Peyer's patch (tissue), 4 donors: ENCODE results near the gene STUM. TPM values are rescaled to one million over a fixed set of nuclear protein-coding genes. Genes with fewer than 3 reads are reported as not detected.

Experiments used
- DNase-seq, 3 donors: peaks; one replicate each; pipeline ENCODE4 v3.0.0-alpha.2; 2017 to 2019
- H3K27ac ChIP-seq, 4 donors: fragments of 200-600 bp; sonication (generic); one replicate each; pipeline ENCODE4 v1.5.1; 2016 to 2019
- H3K27me3 ChIP-seq, 2 donors: fragments of 200-600 bp; sonication (generic); one replicate each; pipeline ENCODE4 v1.5.1; 2019
- H3K36me3 ChIP-seq, 3 donors: fragments of 200-600 bp; sonication (generic); one replicate each; pipeline ENCODE4 v1.5.1; 2016 to 2019
- H3K4me1 ChIP-seq, 4 donors: fragments of 200-600 bp; sonication (generic); one replicate each; pipeline ENCODE4 v1.5.1; 2016 to 2019
- H3K4me3 ChIP-seq, 4 donors: fragments of 200-600 bp; sonication (generic); 1 replicate in 3 of 4; 2 replicates in 1 of 4; pipeline ENCODE4 v1.5.1; 2016 to 2019; ENCODE audit warnings: mild to moderate bottlenecking in 1 of 4
- H3K9me3 ChIP-seq, 4 donors: fragments of 200-600 bp; sonication (generic); one replicate each; pipeline ENCODE4 v1.5.1; 2016 to 2019; ENCODE audit warnings: mild to moderate bottlenecking in 1 of 4
- CTCF ChIP-seq, 6 experiments: fragments of 450-650 bp in 4 of 6; fragments of 200-600 bp in 2 of 6; sonication (generic) in 1 of 6; IDR thresholded peaks; one replicate each; pipeline ENCODE4 v1.5.1; 2017 to 2019; ENCODE audit warnings: antibody characterized with exemption in 6 of 6, mild to moderate bottlenecking in 3 of 6, moderate library complexity in 1 of 6
- POLR2A ChIP-seq, 2 donors: fragments of 450-650 bp; IDR thresholded peaks; one replicate each; pipeline ENCODE4 v1.5.1; 2017; ENCODE audit warnings: antibody characterized with exemption in 2 of 2, mild to moderate bottlenecking in 2 of 2, moderate library complexity in 2 of 2
- total RNA-seq, 4 donors: library from RNA; depleted of rRNA; stranded (reverse); fragments of >200 nt; gene quantifications; one replicate each; pipeline ENCODE4 v1.1.0, GENCODE V29; 2016

Gene STUM
- total RNA-seq, 4 donors from 2014 or later = 1.4 to 4.6 (median 2.9) TPM

GRCh38 chr1:226523646-226524406 lies 24.7 kb upstream of the STUM start:
- H3K27me3 ChIP-seq = no peaks in the 10 kb centered on the region
- no peak overlapping the region for H3K27ac ChIP-seq
- no peak overlapping the region for H3K4me3 ChIP-seq
- no peaks in the 10 kb centered on the region for H3K9me3 ChIP-seq
- no peaks in the 10 kb centered on the region for H3K36me3 ChIP-seq
- TF ChIP-seq CTCF (IDR thresholded peaks at IDR 0.05) (no peak), POLR2A (IDR thresholded peaks at IDR 0.05) (no peak)
- DNase-seq = no peak
- H3K4me1 ChIP-seq = no peaks in the 10 kb centered on the region

- H3K4me3 ChIP-seq = no peak overlapping the region
- no peak overlapping the region for H3K27ac ChIP-seq
- no peaks in the 10 kb centered on the region for H3K4me1 ChIP-seq
- TF ChIP-seq POLR2A (IDR thresholded peaks at IDR 0.05) = no peak
- H3K36me3 ChIP-seq = no peaks in the 10 kb centered on the region
- H3K27me3 ChIP-seq = no peaks in the 10 kb centered on the region
- DNase-seq = no peak
- H3K9me3 ChIP-seq = no peaks in the 10 kb centered on the region
Observed at GRCh38 chr1:226524547-226524946, 24.0 kb upstream of the STUM start.

- peak overlapping the region in 2 of 4 donors; percentile 44 to 57 for H3K27ac ChIP-seq
- no peak for DNase-seq
- no peak overlapping the region for H3K4me3 ChIP-seq
- no peaks in the 10 kb centered on the region for H3K36me3 ChIP-seq
- no peaks in the 10 kb centered on the region for H3K27me3 ChIP-seq
- no peaks in the 10 kb centered on the region for H3K9me3 ChIP-seq
- H3K4me1 ChIP-seq = no peaks in the 10 kb centered on the region
- no peak for TF ChIP-seq POLR2A (IDR thresholded peaks at IDR 0.05)
- no peak for TF ChIP-seq CTCF (IDR thresholded peaks at IDR 0.05)
Observed at GRCh38 chr1:226525750-226526149, 22.8 kb upstream of the STUM start.

GRCh38 chr1:226526801-226527595 lies 21.6 kb upstream of the STUM start:
- H3K36me3 ChIP-seq = no peaks in the 10 kb centered on the region

GRCh38 chr1:226529891-226530290 lies 18.7 kb upstream of the STUM start:
- H3K9me3 ChIP-seq = no peaks in the 10 kb centered on the region
- no peaks in the 10 kb centered on the region for H3K27me3 ChIP-seq
- no peaks in the 10 kb centered on the region for H3K36me3 ChIP-seq
- TF ChIP-seq POLR2A (IDR thresholded peaks at IDR 0.05) (no peak), CTCF (IDR thresholded peaks at IDR 0.05) (no peak)
- DNase-seq = no peak
- H3K4me3 ChIP-seq = no peak overlapping the region
- no peaks in the 10 kb centered on the region for H3K4me1 ChIP-seq
- H3K27ac ChIP-seq = no peak overlapping the region

More at GRCh38 chr1:226526801-226527595, 21.6 kb upstream of the STUM start:
- DNase-seq = peak in 1 of 3 donors; percentile 53
- H3K27me3 ChIP-seq = no peaks in the 10 kb centered on the region
- H3K27ac ChIP-seq = peak overlapping the region in 2 of 4 donors; percentile 44 to 57
- no peaks in the 10 kb centered on the region for H3K9me3 ChIP-seq
- H3K4me1 ChIP-seq = no peaks in the 10 kb centered on the region
- H3K4me3 ChIP-seq = peak overlapping the region in 1 of 4 donors; percentile 9
- no peak for TF ChIP-seq CTCF (IDR thresholded peaks at IDR 0.05)
- no peak for TF ChIP-seq POLR2A (IDR thresholded peaks at IDR 0.05)

- no peak overlapping the region for H3K27ac ChIP-seq
- TF ChIP-seq POLR2A (IDR thresholded peaks at IDR 0.05) = no peak
- no peak for TF ChIP-seq CTCF (IDR thresholded peaks at IDR 0.05)
- H3K27me3 ChIP-seq = no peaks in the 10 kb centered on the region
- no peaks in the 10 kb centered on the region for H3K4me1 ChIP-seq
- H3K36me3 ChIP-seq = no peaks in the 10 kb centered on the region
- no peaks in the 10 kb centered on the region for H3K9me3 ChIP-seq
- no peak for DNase-seq
- no peak overlapping the region for H3K4me3 ChIP-seq
Observed at GRCh38 chr1:226530591-226530990, 18.0 kb upstream of the STUM start.
